B cell (primary cell): ENCODE measurements around the gene SLC24A1. TPM values are rescaled to one million over a fixed set of nuclear protein-coding genes. Genes with fewer than 3 reads are reported as not detected.

ENCODE experiments used
- ATAC-seq: fragments of 200-7000 bp; cut with Tn5 transposase; one replicate; pipeline ENCODE4 v1.10.0; 2021; ENCODE audit warnings: low read depth, mild to moderate bottlenecking, moderate number of reproducible peaks, moderate library complexity
- CTCF ChIA-PET: fragments of 350-600 bp; sonication (Branson Sonifier 250); formaldehyde crosslinking; loops from one replicate; lab custom pipeline; 2021; ENCODE audit warnings: antibody characterized with exemption, inconsistent platforms; lab: Charles Lee
- POLR2A ChIA-PET: fragments of 350-600 bp; sonication (Branson Sonifier 250); formaldehyde crosslinking; loops from one replicate; lab custom pipeline; 2021; ENCODE audit warnings: antibody characterized with exemption; lab: Charles Lee
- DNase-seq: peaks from one replicate; pipeline ENCODE4 v3.0.0; 2013
- H2AFZ ChIP-seq: 2 replicates; pipeline ENCODE4 v1.6.1; 2012; ENCODE audit warnings: mild to moderate bottlenecking, low read depth, low read length; ENCODE audit not compliant: insufficient read depth, poor library complexity, severe bottlenecking
- H3K27ac ChIP-seq, 2 donors: 1 replicate in 1 of 2; 2 replicates in 1 of 2; pipeline ENCODE4 v1.5.1; 2012 to 2013; ENCODE audit warnings: low read length in 2 of 2, mild to moderate bottlenecking in 2 of 2, moderate library complexity in 1 of 2
- H3K27me3 ChIP-seq, 4 experiments: fragments of 200-600 bp in 1 of 4; sonication (generic) in 1 of 4; replicated peaks in 1 of 4; 1 replicate in 2 of 4; 2 replicates in 2 of 4; pipeline versions ENCODE4 v1.6.1 to v1.7.0; 2013 to 2016; ENCODE audit warnings: low read length in 3 of 4, mild to moderate bottlenecking in 2 of 4, mixed read lengths in 1 of 4, moderate library complexity in 1 of 4; ENCODE audit not compliant: insufficient read depth in 4 of 4, control insufficient read depth in 3 of 4; ENCODE audit errors: control extremely low read depth in 1 of 4
- H3K36me3 ChIP-seq, 2 experiments: replicated peaks in 1 of 2; 1 replicate in 1 of 2; 2 replicates in 1 of 2; pipeline versions ENCODE4 v1.6.1 to v1.7.1; 2013; ENCODE audit warnings: low read length in 1 of 2; ENCODE audit not compliant: insufficient read depth in 2 of 2, control insufficient read depth in 1 of 2; ENCODE audit errors: control extremely low read depth in 1 of 2, extremely low read depth in 1 of 2
- H3K4me1 ChIP-seq, 2 donors: fragments of 200-600 bp in 1 of 2; sonication (generic) in 1 of 2; 1 replicate in 1 of 2; 2 replicates in 1 of 2; pipeline versions ENCODE4 v1.5.1 to v1.6.1; 2013 to 2017; ENCODE audit warnings: low read length in 2 of 2; ENCODE audit not compliant: control insufficient read depth in 2 of 2, insufficient read depth in 2 of 2
- H3K4me2 ChIP-seq: replicated peaks from 2 replicates; pipeline ENCODE3; 2012; ENCODE audit warnings: mild to moderate bottlenecking, low read depth, low read length; ENCODE audit not compliant: poor library complexity, severe bottlenecking
- H3K4me3 ChIP-seq, 5 experiments: fragments of 200-600 bp in 1 of 5; sonication (generic) in 1 of 5; 1 replicate in 3 of 5; 2 replicates in 2 of 5; pipeline versions ENCODE4 v1.5.1 to v1.7.0; 2011 to 2016; ENCODE audit warnings: low read length in 4 of 5, mild to moderate bottlenecking in 4 of 5, low read depth in 2 of 5, control low read depth in 1 of 5, moderate library complexity in 1 of 5; ENCODE audit not compliant: insufficient read depth in 1 of 5; ENCODE audit errors: control extremely low read depth in 1 of 5, extremely low read depth in 1 of 5
- H3K79me2 ChIP-seq: fragments of 200-600 bp; sonication (generic); one replicate; pipeline ENCODE4 v1.6.0; 2016; ENCODE audit warnings: low read length; ENCODE audit not compliant: control insufficient read depth, insufficient read depth
- H3K9ac ChIP-seq: fragments of 200-600 bp; sonication (generic); 2 replicates; pipeline ENCODE4 v1.6.1; 2017; ENCODE audit warnings: mild to moderate bottlenecking, low read length, moderate library complexity
- H3K9me3 ChIP-seq, 3 donors: one replicate each; pipeline versions ENCODE4 v1.6.1 to v1.7.1; 2013; ENCODE audit warnings: low read length in 2 of 3; ENCODE audit not compliant: control insufficient read depth in 2 of 3, insufficient read depth in 1 of 3; ENCODE audit errors: control extremely low read depth in 1 of 3
- H4K20me1 ChIP-seq: 2 replicates; pipeline ENCODE4 v1.6.0; 2012; ENCODE audit warnings: mild to moderate bottlenecking, low read length; ENCODE audit not compliant: insufficient read depth, control insufficient read depth, poor library complexity, severe bottlenecking
- H3K27ac Mint-ChIP-seq: one replicate; pipeline ENCODE4 v1.8.0; 2021; ENCODE audit warnings: mixed read lengths
- H3K27me3 Mint-ChIP-seq: one replicate; pipeline ENCODE4 v1.8.0; 2021; ENCODE audit warnings: mixed read lengths
- H3K4me1 Mint-ChIP-seq: one replicate; pipeline ENCODE4 v1.8.0; 2021; ENCODE audit warnings: mixed read lengths
- H3K4me3 Mint-ChIP-seq: one replicate; pipeline ENCODE4 v1.8.0; 2021; ENCODE audit warnings: mixed read lengths
- H3K9me3 Mint-ChIP-seq: one replicate; pipeline ENCODE4 v1.8.0; 2022; ENCODE audit warnings: mixed read lengths; ENCODE audit not compliant: insufficient read depth
- CTCF ChIP-seq: fragments of 200-600 bp; IDR thresholded peaks from one replicate; pipeline ENCODE4 v1.8.0; 2022; ENCODE audit warnings: antibody characterized with exemption, mild to moderate bottlenecking
- EZH2 ChIP-seq: IDR thresholded peaks from 2 replicates; pipeline ENCODE4 v1.6.1; 2012; ENCODE audit warnings: borderline replicate concordance, low read depth, mild to moderate bottlenecking, moderate library complexity, low read length; ENCODE audit not compliant: insufficient read depth, poor library complexity, severe bottlenecking
- WGBS: methylation state at CpG from one replicate; pipeline ENCODE4 v1.1.5; 2013; ENCODE audit warnings: missing lambda C conversion rate; ENCODE audit not compliant: insufficient coverage; 5-methylcytosine and 5-hydroxymethylcytosine counted together
- intact Hi-C: fragments of 100-400 bp; cut with micrococcal nuclease; formaldehyde crosslinking; loops from one replicate; pipeline ENCODE4 v1.10.0; 2022
- polyA plus RNA-seq: library from polyadenylated mRNA; depleted of rRNA; stranded (reverse); fragments of >200 nt; gene quantifications from 2 replicates; pipeline ENCODE4 v1.2.3, GENCODE V29; 2012
- total RNA-seq, 2 donors: library from RNA; stranded (reverse); fragments of 120-200 nt in 1 of 2; gene quantifications; 1 replicate in 1 of 2; 2 replicates in 1 of 2; pipeline versions ENCODE4 v1.2.3 to v1.2.4, GENCODE V29; 2013 to 2022

Gene SLC24A1
- total and polyA plus RNA-seq, 2 donors (not counting 1 experiment from before 2014, with no cell fraction given): 1.7 to 6.7 TPM

- no CpG with 5 or more reads among the region's 1 CpG for WGBS
- H2AFZ ChIP-seq: no peak overlapping the region
- ChIA-PET CTCF (no interaction called here), POLR2A (no interaction called here)
- H3K27ac ChIP-seq: peak overlapping the region in 1 of 2 donors; percentile 23
- H3K4me1 Mint-ChIP-seq: peaks cover 11% of the 10 kb centered on the region
- no peak for ATAC-seq
- no peaks in the 10 kb centered on the region for H3K9me3 Mint-ChIP-seq
- intact Hi-C loops: no loop called here
- H3K27me3 Mint-ChIP-seq: no peaks in the 10 kb centered on the region
- H3K4me3 Mint-ChIP-seq: no peak overlapping the region
- no peak overlapping the region for H3K4me2 ChIP-seq
- TF ChIP-seq EZH2: no peak
- TF ChIP-seq CTCF: no peak
- no peak overlapping the region for H3K9ac ChIP-seq
- peaks cover 0 to 41% of the 10 kb centered on the region in 2 experiments for H3K36me3 ChIP-seq
- H3K27ac Mint-ChIP-seq: no peak overlapping the region
- no peaks in the 10 kb centered on the region for H3K9me3 ChIP-seq
- H4K20me1 ChIP-seq: no peaks in the 10 kb centered on the region
- peaks cover 0 to 4% of the 10 kb centered on the region in 2 donors for H3K4me1 ChIP-seq
- DNase-seq: no peak
- H3K4me3 ChIP-seq: no peak overlapping the region
- no peaks in the 10 kb centered on the region for H3K27me3 ChIP-seq
- H3K79me2 ChIP-seq: no peaks in the 10 kb centered on the region
Measured at GRCh38 chr15:65651042-65651322, 29.2 kb downstream of the SLC24A1 start.

DNA sequence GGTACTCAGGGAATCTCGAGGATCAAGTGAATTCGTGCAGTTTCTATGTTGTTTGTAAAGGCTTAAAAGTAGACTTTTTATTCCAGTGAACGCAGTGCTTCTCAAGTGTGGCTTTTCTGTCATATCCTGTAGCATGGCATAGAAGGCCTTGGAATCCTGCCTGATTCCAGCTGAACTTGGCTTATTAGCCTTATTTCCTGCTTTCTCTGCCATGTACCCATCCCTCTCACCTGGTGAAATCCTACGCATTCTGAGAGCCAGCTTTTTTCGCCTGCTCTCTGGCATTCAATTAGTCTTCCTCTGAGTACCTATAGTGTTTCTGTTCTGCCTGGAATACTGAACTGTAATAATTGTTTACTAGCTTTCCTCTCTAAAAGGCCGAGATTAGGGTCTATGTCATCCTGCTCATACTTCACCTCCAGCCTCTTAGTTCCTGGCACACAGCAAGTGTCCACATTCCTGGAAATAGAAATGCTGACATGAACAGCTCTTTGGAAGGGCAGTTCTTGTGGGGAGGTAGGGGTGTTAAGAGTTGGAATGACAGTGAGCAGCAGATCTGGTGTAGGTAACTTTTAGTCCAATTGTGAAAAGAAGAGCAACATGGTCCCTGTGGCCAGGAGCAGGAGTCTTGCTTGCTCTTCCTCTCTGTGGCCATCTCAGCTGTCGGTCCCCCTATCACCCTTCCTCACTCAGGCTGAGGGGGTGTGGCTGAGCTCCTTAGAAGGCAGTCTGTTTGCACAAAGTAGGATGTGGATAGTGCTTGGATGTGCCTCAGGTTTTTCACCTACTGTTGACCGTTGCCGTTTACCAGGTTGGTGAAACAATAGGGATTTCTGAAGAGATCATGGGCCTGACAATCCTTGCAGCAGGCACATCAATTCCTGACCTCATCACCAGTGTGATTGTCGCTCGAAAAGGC, 30.4 kb downstream of the SLC24A1 start:
- no peaks in the 10 kb centered on the region for H3K79me2 ChIP-seq
- WGBS: 100% methylated on average over 3 of the region's 11 CpGs
- no peaks in the 10 kb centered on the region for H3K27me3 ChIP-seq
- Mint-ChIP-seq H3K9me3 (no peaks in the 10 kb centered on the region), H3K4me3 (no peak overlapping the region), H3K27ac (peak overlapping the region; percentile 43), H3K4me1 (peaks cover 11% of the 10 kb centered on the region), H3K27me3 (no peaks in the 10 kb centered on the region)
- H3K9ac ChIP-seq: no peak overlapping the region
- no peak for TF ChIP-seq CTCF
- TF ChIP-seq EZH2: no peak
- no peaks in the 10 kb centered on the region for H3K9me3 ChIP-seq
- CTCF ChIA-PET: interaction anchor here (0.6 to 1.7 kb wide), 4 partner anchors 10 to 333 kb away, joined by 3 to 6 read pairs (median 3); no protein-coding TSS in a partner anchor
- peaks cover 0 to 44% of the 10 kb centered on the region in 2 experiments for H3K36me3 ChIP-seq
- no peaks in the 10 kb centered on the region for H4K20me1 ChIP-seq
- ATAC-seq: no peak
- no peak overlapping the region for H2AFZ ChIP-seq
- H3K4me1 ChIP-seq: peaks cover 0 to 4% of the 10 kb centered on the region in 2 donors
- no peak overlapping the region for H3K4me3 ChIP-seq
- intact Hi-C loops: no loop called here
- peak overlapping the region in 1 of 2 donors; percentile 23 for H3K27ac ChIP-seq
- H3K4me2 ChIP-seq: no peak overlapping the region
- POLR2A ChIA-PET: no interaction called here
- no peak for DNase-seq
